Esophagus squamous epithelium (tissue), 4 donors: Measurements from ENCODE around the gene MEN1.

Experiments used
- POLR2A ChIP-seq, 4 donors: fragments of 450-650 bp; IDR thresholded peaks; one replicate each; pipeline ENCODE4 v1.6.1; 2017; ENCODE audit warnings: antibody characterized with exemption in 4 of 4, mild to moderate bottlenecking in 4 of 4, moderate library complexity in 3 of 4
- TF ChIP-seq, protein P1 (sequence below), 6 experiments: fragments of 450-650 bp in 4 of 6; fragments of 200-600 bp in 2 of 6; sonication (generic) in 2 of 6; IDR thresholded peaks; one replicate each; pipeline ENCODE4 v1.5.1; 2016 to 2019; ENCODE audit warnings: antibody characterized with exemption in 6 of 6, mild to moderate bottlenecking in 4 of 6, moderate library complexity in 4 of 6

DNA sequence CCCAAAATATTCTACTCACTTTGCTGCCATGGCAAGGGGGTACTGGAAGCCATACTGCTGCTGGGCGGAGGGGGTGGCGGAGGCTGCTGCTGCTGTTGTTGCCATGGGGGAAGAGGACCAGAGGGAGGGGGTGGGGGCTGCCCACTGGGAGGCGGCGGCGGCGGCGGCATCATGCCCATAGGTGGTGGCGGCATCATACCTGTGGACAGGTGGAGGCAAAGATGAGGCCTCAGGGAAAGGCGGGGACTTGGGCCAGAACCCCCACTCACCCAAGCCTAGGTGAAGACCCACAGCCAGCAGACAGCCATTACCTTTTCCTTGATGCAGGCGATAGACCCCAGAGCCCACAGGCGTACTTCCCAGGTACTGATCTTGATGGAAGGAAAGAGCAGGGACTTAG is 43.5 kb downstream of the MEN1 start:
- TF ChIP-seq, protein P1, sequence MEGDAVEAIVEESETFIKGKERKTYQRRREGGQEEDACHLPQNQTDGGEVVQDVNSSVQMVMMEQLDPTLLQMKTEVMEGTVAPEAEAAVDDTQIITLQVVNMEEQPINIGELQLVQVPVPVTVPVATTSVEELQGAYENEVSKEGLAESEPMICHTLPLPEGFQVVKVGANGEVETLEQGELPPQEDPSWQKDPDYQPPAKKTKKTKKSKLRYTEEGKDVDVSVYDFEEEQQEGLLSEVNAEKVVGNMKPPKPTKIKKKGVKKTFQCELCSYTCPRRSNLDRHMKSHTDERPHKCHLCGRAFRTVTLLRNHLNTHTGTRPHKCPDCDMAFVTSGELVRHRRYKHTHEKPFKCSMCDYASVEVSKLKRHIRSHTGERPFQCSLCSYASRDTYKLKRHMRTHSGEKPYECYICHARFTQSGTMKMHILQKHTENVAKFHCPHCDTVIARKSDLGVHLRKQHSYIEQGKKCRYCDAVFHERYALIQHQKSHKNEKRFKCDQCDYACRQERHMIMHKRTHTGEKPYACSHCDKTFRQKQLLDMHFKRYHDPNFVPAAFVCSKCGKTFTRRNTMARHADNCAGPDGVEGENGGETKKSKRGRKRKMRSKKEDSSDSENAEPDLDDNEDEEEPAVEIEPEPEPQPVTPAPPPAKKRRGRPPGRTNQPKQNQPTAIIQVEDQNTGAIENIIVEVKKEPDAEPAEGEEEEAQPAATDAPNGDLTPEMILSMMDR (IDR thresholded peaks at IDR 0.05): no peak
- TF ChIP-seq POLR2A (IDR thresholded peaks at IDR 0.05): no peak
